Ishikawa (cell line): ENCODE data around the gene HOXC13.

Experiments
- CEBPB ChIP-seq: IDR thresholded peaks from 2 replicates; pipeline ENCODE4 v1.6.1; 2012
- CREB1 ChIP-seq: IDR thresholded peaks from 2 replicates; pipeline ENCODE4 v1.6.1; 2012; ENCODE audit warnings: low read depth
- EGR1 ChIP-seq: IDR thresholded peaks from 2 replicates; pipeline ENCODE4 v1.6.1; 2012
- EP300 ChIP-seq: IDR thresholded peaks from 2 replicates; pipeline ENCODE4 v1.6.1; 2012; ENCODE audit warnings: borderline replicate concordance
- FOXM1 ChIP-seq: IDR thresholded peaks from 2 replicates; pipeline ENCODE4 v1.6.1; 2012; ENCODE audit warnings: low read depth, borderline replicate concordance
- NFIC ChIP-seq: IDR thresholded peaks from 2 replicates; pipeline ENCODE4 v1.6.1; 2012
- RAD21 ChIP-seq: IDR thresholded peaks from 2 replicates; pipeline ENCODE4 v1.6.1; 2012; ENCODE audit warnings: low read depth
- TAF1 ChIP-seq: IDR thresholded peaks from 2 replicates; pipeline ENCODE4 v1.6.1; 2012; ENCODE audit warnings: low read depth, mild to moderate bottlenecking
- TCF12 ChIP-seq: IDR thresholded peaks from 2 replicates; pipeline ENCODE4 v1.6.1; 2012; ENCODE audit warnings: low read depth
- TEAD4 ChIP-seq: IDR thresholded peaks from 2 replicates; pipeline ENCODE4 v1.6.1; 2012
- YY1 ChIP-seq: IDR thresholded peaks from 2 replicates; pipeline ENCODE4 v1.6.1; 2012; ENCODE audit warnings: low read depth
- ZBTB7A ChIP-seq: IDR thresholded peaks from 2 replicates; pipeline ENCODE4 v1.6.1; 2012; ENCODE audit warnings: low read depth
- TF ChIP-seq, protein P1 (sequence below): IDR thresholded peaks from 2 replicates; pipeline ENCODE4 v1.6.1; 2012
- TF ChIP-seq, protein P2 (sequence below): IDR thresholded peaks from 2 replicates; pipeline ENCODE4 v1.6.1; 2012
- TF ChIP-seq, protein P3 (sequence below): IDR thresholded peaks from 2 replicates; pipeline ENCODE4 v1.6.1; 2012; ENCODE audit warnings: low read depth, mild to moderate bottlenecking

Gene HOXC13

DNA sequence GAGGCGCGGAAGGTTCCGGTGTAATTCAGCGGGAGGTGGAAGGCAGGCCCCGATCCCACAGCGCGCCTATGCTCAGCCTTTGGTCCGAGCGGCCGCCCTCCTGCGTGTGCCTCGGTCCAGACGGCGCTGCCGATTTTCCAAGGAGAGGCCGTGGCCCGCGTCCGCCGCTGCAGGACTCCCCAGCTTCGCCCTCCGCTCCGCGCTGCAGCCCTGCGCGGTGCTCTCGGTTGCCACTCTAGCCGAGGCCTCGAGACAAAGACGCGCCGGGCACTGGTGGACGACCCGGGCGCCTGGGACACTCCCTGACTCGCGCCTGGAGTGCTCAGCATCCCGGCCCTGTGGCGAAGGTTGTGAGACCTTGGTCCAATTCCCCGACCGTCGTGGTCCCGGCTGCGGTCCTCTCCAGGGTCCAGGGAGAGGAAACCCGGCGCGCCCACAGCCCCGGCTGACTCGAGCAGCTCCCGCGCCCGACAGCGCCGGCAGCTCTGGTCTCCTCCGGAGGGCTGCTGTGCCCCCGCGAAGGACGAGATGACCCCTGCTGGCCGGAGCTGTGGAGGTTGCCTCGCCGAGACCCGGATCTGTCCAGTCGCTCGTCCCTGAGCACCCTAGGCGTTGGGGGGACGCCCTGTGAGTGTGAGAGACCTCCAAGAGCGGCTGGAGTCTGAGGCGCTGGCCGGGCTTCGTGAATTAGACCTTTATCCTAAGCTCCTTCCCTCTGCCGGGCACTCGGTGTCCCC is 22.6 kb downstream of the HOXC13 start:
- TF ChIP-seq TCF12 (no peak), CREB1 (no peak), FOXM1 (no peak), EGR1 (no peak), CEBPB (no peak), ZBTB7A (no peak), EP300 (no peak)
- TF ChIP-seq, protein P1, sequence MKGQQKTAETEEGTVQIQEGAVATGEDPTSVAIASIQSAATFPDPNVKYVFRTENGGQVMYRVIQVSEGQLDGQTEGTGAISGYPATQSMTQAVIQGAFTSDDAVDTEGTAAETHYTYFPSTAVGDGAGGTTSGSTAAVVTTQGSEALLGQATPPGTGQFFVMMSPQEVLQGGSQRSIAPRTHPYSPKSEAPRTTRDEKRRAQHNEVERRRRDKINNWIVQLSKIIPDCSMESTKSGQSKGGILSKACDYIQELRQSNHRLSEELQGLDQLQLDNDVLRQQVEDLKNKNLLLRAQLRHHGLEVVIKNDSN = no peak
- TF ChIP-seq, protein P2, sequence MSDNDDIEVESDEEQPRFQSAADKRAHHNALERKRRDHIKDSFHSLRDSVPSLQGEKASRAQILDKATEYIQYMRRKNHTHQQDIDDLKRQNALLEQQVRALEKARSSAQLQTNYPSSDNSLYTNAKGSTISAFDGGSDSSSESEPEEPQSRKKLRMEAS = no peak

DNA sequence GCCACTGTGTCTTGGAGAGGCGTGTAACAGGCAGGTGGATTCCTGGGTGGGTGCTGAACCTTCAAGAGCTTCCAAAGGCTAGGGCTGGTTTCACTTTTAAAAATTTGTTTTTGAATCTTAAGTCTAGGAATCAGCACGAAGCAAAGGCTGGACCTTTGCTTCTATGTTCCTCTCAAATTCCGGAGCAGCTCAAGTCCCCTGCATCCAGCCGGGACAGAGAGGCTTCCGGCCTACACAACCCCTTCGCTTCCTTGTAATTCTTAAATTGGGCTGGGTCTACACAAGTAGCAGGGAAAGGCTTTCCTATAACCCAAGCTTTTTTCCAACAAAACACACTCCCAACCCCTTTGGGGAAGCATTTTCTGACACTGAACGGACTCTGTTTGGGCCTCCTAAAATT is 24.4 kb downstream of the HOXC13 start:
- TF ChIP-seq EGR1 (no peak), CEBPB (no peak)

DNA sequence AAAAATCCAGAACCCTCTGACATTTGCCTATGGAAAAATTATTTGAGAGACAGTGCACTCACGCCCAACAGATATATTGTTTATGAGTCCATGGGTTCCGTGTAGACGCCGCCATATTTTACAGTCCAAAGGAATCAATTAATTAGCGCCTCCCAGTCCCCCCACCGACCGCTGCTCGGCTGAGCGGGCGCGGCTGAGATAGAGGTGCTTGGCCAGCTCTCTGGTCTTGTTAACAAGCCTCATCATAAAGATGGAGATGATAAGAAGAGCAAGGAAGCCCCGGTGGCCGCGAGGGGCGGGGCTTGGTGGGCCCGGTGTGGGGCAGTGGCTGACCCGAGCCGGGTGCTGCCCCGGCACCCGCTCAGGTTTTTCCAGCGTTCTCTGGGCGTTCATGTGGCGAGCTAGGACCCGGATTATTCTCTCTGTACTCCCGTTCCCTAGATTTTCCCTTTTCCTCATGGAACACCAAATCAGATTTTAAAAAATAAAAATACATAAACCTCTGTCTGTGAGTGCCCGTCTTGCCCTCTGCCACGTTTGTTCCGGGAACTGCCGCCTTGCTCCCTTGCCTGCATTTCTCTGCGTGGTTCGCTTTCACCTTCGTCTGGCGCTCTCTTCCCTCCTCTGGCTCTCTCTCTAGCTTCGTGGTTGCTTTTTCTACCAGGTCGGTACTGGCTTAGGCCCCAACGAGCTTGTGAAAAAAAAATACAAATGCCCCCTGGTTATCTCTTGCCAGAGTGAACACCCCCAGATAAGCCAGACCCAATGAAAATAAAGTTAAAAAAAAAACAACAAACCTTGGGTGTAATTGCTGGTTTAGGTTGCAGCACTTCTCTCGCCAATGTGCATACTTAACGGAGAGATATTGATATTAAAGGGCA is 25.0 kb downstream of the HOXC13 start:
- TF ChIP-seq TEAD4 (no peak), NFIC (no peak), FOXM1 (no peak), YY1 (no peak), EGR1 (no peak), TAF1 (no peak), CREB1 (no peak), EP300 (no peak)
- TF ChIP-seq, protein P2 = no peak

DNA sequence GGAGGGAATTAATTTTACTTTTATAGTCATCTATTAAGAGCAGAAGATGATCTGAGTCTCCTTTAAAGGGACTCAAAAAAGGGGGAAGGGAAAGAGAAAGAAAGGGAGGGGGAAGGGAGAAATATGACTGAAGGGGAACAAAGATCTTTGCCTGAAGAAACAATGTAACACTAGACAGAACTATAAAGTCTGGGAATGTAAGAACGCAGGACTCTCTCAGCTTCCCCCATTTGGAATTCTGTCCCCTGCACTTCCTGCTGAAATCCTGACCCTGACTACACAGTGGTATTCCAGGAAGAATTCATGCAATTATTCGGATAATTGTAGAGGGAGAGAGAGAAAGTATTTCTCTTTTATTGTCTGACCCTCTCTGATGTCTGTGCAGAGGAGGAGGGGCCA is 25.7 kb downstream of the HOXC13 start:
- TF ChIP-seq EGR1 (no peak), CEBPB (no peak), TEAD4 (no peak), TAF1 (no peak), YY1 (no peak), FOXM1 (no peak), TCF12 (no peak), ZBTB7A (no peak), NFIC (no peak), RAD21 (no peak), CREB1 (no peak), EP300 (no peak)
- TF ChIP-seq, protein P2 = no peak
- TF ChIP-seq, protein P1 = no peak
- TF ChIP-seq, protein P3, sequence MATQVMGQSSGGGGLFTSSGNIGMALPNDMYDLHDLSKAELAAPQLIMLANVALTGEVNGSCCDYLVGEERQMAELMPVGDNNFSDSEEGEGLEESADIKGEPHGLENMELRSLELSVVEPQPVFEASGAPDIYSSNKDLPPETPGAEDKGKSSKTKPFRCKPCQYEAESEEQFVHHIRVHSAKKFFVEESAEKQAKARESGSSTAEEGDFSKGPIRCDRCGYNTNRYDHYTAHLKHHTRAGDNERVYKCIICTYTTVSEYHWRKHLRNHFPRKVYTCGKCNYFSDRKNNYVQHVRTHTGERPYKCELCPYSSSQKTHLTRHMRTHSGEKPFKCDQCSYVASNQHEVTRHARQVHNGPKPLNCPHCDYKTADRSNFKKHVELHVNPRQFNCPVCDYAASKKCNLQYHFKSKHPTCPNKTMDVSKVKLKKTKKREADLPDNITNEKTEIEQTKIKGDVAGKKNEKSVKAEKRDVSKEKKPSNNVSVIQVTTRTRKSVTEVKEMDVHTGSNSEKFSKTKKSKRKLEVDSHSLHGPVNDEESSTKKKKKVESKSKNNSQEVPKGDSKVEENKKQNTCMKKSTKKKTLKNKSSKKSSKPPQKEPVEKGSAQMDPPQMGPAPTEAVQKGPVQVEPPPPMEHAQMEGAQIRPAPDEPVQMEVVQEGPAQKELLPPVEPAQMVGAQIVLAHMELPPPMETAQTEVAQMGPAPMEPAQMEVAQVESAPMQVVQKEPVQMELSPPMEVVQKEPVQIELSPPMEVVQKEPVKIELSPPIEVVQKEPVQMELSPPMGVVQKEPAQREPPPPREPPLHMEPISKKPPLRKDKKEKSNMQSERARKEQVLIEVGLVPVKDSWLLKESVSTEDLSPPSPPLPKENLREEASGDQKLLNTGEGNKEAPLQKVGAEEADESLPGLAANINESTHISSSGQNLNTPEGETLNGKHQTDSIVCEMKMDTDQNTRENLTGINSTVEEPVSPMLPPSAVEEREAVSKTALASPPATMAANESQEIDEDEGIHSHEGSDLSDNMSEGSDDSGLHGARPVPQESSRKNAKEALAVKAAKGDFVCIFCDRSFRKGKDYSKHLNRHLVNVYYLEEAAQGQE = no peak

DNA sequence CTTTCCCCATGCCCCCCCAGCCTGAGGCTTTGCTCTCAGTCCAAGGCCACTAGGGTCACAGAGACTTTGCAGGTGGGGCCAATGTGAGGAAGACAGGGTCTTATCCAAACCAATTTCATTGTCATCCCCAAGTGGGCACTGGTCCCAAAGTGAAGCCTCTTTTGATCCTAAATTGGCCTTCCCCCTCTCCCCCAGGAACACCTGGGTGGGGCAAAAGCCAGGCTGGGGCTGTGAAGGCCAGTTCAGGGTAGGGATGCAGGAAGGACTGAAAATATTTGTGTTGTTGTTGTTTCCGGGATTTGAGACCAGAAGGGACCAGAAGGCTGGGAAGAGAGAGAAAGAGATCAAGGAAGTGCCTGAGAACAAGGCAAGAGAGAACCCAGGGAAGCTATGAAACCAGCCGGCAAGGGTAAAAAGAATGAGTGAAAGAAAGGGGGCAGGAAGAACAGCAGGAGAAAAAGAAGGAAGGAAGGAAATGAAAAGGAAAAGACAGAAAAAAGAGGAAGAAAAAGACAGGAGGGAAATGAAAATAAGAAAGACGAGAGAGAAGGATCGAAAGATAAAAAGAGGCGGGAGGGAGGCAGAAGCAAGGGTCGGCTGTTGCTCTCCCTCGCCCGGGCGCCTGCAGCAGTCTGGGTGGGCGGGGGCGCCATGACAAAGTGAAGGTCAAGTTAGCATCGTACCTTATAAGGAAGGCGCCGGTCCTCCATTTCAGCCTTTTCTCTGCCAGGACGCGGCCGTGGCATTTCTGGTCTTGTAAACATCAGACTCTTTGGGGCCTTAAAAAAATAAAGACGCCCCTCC is 26.9 kb downstream of the HOXC13 start:
- TF ChIP-seq CEBPB = no peak
- no peak for TF ChIP-seq CREB1
- no peak for TF ChIP-seq TCF12
- no peak for TF ChIP-seq EP300
- TF ChIP-seq, protein P2 = no peak
- no peak for TF ChIP-seq EGR1
- TF ChIP-seq, protein P1 = no peak
- TF ChIP-seq NFIC = no peak
- TF ChIP-seq TEAD4 = no peak
- TF ChIP-seq FOXM1 = no peak
- TF ChIP-seq TAF1 = no peak
- TF ChIP-seq RAD21 = no peak

DNA sequence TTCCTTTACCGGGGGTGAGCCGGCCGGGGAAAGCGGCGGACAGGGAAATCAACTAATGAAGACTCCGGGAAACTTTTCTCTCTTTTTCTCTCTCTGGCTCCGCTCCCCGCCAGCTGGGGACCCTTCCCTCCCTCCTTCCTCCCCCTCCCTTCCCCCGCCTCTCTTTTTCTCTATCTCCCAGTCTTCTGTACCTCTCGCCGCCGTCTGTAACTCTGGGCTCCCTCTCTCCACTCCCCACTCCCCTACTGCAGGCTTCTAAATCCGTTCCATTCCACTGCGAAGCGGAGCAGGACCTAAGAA is 27.4 kb downstream of the HOXC13 start:
- TF ChIP-seq, protein P1 = no peak
- TF ChIP-seq YY1 (no peak), TEAD4 (no peak), EGR1 (no peak), TCF12 (no peak), TAF1 (no peak), CREB1 (no peak), NFIC (no peak), ZBTB7A (no peak)
- TF ChIP-seq, protein P2 = no peak
- TF ChIP-seq, protein P3 = no peak
